Fibroblast of lung (primary cell): ENCODE data around the gene ERCC1.

Experiments
- EZH2 ChIP-seq: IDR thresholded peaks from 2 replicates; pipeline ENCODE4 v1.5.1; 2012; ENCODE audit warnings: low read length, control low read depth, mild to moderate bottlenecking; ENCODE audit errors: missing control alignments
- TF ChIP-seq, protein P1 (sequence below), 2 donors: IDR thresholded peaks in 1 of 2; conservative IDR thresholded peaks in 1 of 2; 1 replicate in 1 of 2; 2 replicates in 1 of 2; pipeline ENCODE4 v1.5.1; 2011 to 2012; ENCODE audit warnings: low read length in 2 of 2, control low read depth in 1 of 2, inconsistent platforms in 1 of 2, low read depth in 1 of 2, mild to moderate bottlenecking in 1 of 2

DNA sequence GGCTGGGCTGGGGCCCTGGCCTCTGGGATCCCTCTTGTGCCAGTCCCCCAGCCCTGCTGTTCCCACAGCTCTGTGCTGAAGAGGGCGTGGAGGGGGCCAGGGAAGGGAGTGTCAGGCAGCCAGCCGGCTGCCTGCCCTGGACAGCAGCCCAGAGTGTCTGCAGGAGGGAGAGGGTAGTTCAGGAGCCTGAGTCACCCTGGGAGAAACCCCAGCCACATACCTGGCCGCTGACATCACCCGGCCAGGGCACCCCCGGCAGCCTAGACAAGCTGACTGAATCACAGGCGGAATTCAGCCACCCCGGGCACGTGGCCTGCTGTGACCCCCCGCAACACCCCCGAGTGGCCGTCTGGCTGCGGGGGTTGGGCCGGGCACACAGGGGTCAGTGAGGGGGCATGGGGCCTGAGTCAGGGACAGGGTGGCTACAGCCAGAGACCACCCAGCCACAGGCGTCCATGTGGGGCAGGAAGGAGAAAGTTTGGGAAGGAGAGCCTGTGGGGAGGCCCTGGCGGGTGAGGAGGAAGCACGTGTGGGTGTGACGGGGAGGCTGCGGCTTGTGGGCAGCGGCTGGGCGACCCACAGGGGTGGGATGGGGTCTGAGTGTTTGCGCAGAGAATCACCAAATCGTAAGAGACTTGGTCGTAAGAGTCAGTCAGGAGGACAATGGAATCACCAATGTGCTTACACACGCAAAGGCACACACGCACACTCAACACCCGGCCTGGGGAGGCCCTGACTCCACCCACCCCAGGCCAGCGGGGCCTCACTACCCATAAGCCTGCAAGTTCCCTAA is 32.2 kb upstream of the ERCC1 start:
- TF ChIP-seq, protein P1, sequence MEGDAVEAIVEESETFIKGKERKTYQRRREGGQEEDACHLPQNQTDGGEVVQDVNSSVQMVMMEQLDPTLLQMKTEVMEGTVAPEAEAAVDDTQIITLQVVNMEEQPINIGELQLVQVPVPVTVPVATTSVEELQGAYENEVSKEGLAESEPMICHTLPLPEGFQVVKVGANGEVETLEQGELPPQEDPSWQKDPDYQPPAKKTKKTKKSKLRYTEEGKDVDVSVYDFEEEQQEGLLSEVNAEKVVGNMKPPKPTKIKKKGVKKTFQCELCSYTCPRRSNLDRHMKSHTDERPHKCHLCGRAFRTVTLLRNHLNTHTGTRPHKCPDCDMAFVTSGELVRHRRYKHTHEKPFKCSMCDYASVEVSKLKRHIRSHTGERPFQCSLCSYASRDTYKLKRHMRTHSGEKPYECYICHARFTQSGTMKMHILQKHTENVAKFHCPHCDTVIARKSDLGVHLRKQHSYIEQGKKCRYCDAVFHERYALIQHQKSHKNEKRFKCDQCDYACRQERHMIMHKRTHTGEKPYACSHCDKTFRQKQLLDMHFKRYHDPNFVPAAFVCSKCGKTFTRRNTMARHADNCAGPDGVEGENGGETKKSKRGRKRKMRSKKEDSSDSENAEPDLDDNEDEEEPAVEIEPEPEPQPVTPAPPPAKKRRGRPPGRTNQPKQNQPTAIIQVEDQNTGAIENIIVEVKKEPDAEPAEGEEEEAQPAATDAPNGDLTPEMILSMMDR (conservative IDR thresholded peaks at IDR 0.05 in 1 of 2, IDR thresholded peaks at IDR 0.05 in 1 of 2; ENCODE audit: low read depth in 1 of 2, low read length in 2 of 2): no peak
- no peak for TF ChIP-seq EZH2
